WTC11 (cell line): ENCODE results near the gene OPN4.

Source experiments
- CTCF ChIP-seq: fragments of 200-600 bp; IDR thresholded peaks from 2 replicates; pipeline ENCODE4 v1.8.0; 2022; ENCODE audit warnings: antibody characterized with exemption
- E2F1 ChIP-seq: sonication (generic); formaldehyde crosslinking; IDR thresholded peaks from 2 replicates; pipeline ENCODE4 v1.8.0; 2022; ENCODE audit warnings: mild to moderate bottlenecking, missing genetic modification reagents
- E2F5 ChIP-seq: sonication (generic); formaldehyde crosslinking; IDR thresholded peaks from 2 replicates; pipeline ENCODE4 v1.8.1; 2022; ENCODE audit warnings: mild to moderate bottlenecking, moderate library complexity, missing genetic modification reagents
- NR1H2 ChIP-seq: sonication (generic); formaldehyde crosslinking; IDR thresholded peaks from 2 replicates; pipeline ENCODE4 v1.9.0; 2021; ENCODE audit warnings: mild to moderate bottlenecking, moderate library complexity, missing genetic modification reagents
- TCF7 ChIP-seq: sonication (generic); formaldehyde crosslinking; IDR thresholded peaks from 2 replicates; pipeline ENCODE4 v1.8.0; 2022; ENCODE audit warnings: mild to moderate bottlenecking, low read depth, missing genetic modification reagents, moderate library complexity
- TEAD4 ChIP-seq: sonication (generic); formaldehyde crosslinking; IDR thresholded peaks from 2 replicates; pipeline ENCODE4 v1.8.0; 2022; ENCODE audit warnings: mild to moderate bottlenecking, missing genetic modification reagents
- ZNF121 ChIP-seq: sonication (generic); formaldehyde crosslinking; IDR thresholded peaks from 2 replicates; pipeline ENCODE4 v1.8.0; 2023; ENCODE audit warnings: missing genetic modification reagents
- ZNF425 ChIP-seq: fragments of 250-450 bp; sonication (Bioruptor Pico); conservative IDR thresholded peaks from 2 replicates; pipeline ENCODE4 v1.9.0; 2021; ENCODE audit warnings: mild to moderate bottlenecking

- TF ChIP-seq ZNF121 (CRISPR knock-in tag) (no peak), E2F1 (CRISPR knock-in tag) (no peak), CTCF (no peak), TEAD4 (CRISPR knock-in tag) (no peak), NR1H2 (CRISPR knock-in tag) (no peak), E2F5 (no peak), ZNF425 (CRISPR knock-in tag) (no peak), TCF7 (CRISPR knock-in tag) (no peak)
Measured at GRCh38 chr10:86654411-86655172, at the start of gene OPN4.
